Ishikawa (cell line): ENCODE results near the gene MAP7D1.

Experiments used
- CEBPB ChIP-seq: IDR thresholded peaks from 2 replicates; pipeline ENCODE4 v1.6.1; 2012
- CREB1 ChIP-seq: IDR thresholded peaks from 2 replicates; pipeline ENCODE4 v1.6.1; 2012; ENCODE audit warnings: low read depth
- EGR1 ChIP-seq: IDR thresholded peaks from 2 replicates; pipeline ENCODE4 v1.6.1; 2012
- EP300 ChIP-seq: IDR thresholded peaks from 2 replicates; pipeline ENCODE4 v1.6.1; 2012; ENCODE audit warnings: borderline replicate concordance
- FOXM1 ChIP-seq: IDR thresholded peaks from 2 replicates; pipeline ENCODE4 v1.6.1; 2012; ENCODE audit warnings: low read depth, borderline replicate concordance
- NFIC ChIP-seq: IDR thresholded peaks from 2 replicates; pipeline ENCODE4 v1.6.1; 2012
- RAD21 ChIP-seq: IDR thresholded peaks from 2 replicates; pipeline ENCODE4 v1.6.1; 2012; ENCODE audit warnings: low read depth
- TAF1 ChIP-seq: IDR thresholded peaks from 2 replicates; pipeline ENCODE4 v1.6.1; 2012; ENCODE audit warnings: low read depth, mild to moderate bottlenecking
- TEAD4 ChIP-seq: IDR thresholded peaks from 2 replicates; pipeline ENCODE4 v1.6.1; 2012
- YY1 ChIP-seq: IDR thresholded peaks from 2 replicates; pipeline ENCODE4 v1.6.1; 2012; ENCODE audit warnings: low read depth
- TF ChIP-seq, protein P1 (sequence below): IDR thresholded peaks from 2 replicates; pipeline ENCODE4 v1.6.1; 2012
- TF ChIP-seq, protein P2 (sequence below): IDR thresholded peaks from 2 replicates; pipeline ENCODE4 v1.6.1; 2012; ENCODE audit warnings: low read depth, mild to moderate bottlenecking
- TF ChIP-seq, protein P3 (sequence below): IDR thresholded peaks from 2 replicates; pipeline ENCODE4 v1.6.1; 2012

DNA sequence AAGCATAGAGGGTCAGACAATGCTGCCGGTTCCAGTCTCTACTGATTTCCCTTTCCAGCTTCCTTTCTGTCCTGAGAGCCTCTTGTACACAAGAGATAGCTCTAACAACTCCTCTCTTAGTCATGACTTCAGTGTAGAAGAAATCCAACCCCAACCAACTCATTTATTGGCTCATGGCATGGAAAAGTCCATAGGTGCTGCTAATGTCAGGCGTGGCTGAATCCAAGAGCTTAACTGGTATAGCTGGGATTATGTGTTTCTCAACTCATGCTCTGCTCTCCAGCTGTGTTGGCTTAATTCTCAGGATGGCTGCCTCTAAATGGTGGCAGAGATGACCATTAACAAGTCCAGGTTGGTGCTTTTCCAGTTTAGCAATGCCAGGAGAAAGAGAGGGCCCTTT is 55.9 kb downstream of the MAP7D1 start:
- TF ChIP-seq TEAD4 (no peak), FOXM1 (no peak), CREB1 (no peak), RAD21 (no peak), CEBPB (no peak), EP300 (no peak), YY1 (no peak), EGR1 (no peak), TAF1 (no peak), NFIC (no peak)
- TF ChIP-seq, protein P1, sequence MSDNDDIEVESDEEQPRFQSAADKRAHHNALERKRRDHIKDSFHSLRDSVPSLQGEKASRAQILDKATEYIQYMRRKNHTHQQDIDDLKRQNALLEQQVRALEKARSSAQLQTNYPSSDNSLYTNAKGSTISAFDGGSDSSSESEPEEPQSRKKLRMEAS = no peak
- TF ChIP-seq, protein P2, sequence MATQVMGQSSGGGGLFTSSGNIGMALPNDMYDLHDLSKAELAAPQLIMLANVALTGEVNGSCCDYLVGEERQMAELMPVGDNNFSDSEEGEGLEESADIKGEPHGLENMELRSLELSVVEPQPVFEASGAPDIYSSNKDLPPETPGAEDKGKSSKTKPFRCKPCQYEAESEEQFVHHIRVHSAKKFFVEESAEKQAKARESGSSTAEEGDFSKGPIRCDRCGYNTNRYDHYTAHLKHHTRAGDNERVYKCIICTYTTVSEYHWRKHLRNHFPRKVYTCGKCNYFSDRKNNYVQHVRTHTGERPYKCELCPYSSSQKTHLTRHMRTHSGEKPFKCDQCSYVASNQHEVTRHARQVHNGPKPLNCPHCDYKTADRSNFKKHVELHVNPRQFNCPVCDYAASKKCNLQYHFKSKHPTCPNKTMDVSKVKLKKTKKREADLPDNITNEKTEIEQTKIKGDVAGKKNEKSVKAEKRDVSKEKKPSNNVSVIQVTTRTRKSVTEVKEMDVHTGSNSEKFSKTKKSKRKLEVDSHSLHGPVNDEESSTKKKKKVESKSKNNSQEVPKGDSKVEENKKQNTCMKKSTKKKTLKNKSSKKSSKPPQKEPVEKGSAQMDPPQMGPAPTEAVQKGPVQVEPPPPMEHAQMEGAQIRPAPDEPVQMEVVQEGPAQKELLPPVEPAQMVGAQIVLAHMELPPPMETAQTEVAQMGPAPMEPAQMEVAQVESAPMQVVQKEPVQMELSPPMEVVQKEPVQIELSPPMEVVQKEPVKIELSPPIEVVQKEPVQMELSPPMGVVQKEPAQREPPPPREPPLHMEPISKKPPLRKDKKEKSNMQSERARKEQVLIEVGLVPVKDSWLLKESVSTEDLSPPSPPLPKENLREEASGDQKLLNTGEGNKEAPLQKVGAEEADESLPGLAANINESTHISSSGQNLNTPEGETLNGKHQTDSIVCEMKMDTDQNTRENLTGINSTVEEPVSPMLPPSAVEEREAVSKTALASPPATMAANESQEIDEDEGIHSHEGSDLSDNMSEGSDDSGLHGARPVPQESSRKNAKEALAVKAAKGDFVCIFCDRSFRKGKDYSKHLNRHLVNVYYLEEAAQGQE = no peak
- TF ChIP-seq, protein P3, sequence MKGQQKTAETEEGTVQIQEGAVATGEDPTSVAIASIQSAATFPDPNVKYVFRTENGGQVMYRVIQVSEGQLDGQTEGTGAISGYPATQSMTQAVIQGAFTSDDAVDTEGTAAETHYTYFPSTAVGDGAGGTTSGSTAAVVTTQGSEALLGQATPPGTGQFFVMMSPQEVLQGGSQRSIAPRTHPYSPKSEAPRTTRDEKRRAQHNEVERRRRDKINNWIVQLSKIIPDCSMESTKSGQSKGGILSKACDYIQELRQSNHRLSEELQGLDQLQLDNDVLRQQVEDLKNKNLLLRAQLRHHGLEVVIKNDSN = no peak
